Loucy (cell line): ENCODE results near the gene PDX1.
"Not testable (repeated sequence)": the region's sequence is repeated elsewhere in the genome, so short reads cannot be mapped to it uniquely, and the experiment has no call there.

Experiments used
- H2AFZ ChIP-seq: fragments of 200-600 bp; sonication (generic); 2 replicates; pipeline ENCODE4 v1.6.0; 2016; ENCODE audit warnings: antibody characterized with exemption, mild to moderate bottlenecking, low read length, moderate library complexity
- H3F3A ChIP-seq: fragments of 200-600 bp; 2 replicates; pipeline ENCODE4 v1.6.0; 2016; ENCODE audit warnings: antibody characterized with exemption, low read depth, mild to moderate bottlenecking
- H3K27me3 ChIP-seq: fragments of 200-600 bp; sonication (generic); 2 replicates; pipeline ENCODE4 v1.6.1; 2014; ENCODE audit warnings: low read length, mild to moderate bottlenecking; ENCODE audit not compliant: insufficient read depth, poor library complexity, severe bottlenecking
- H3K36me3 ChIP-seq: fragments of 200-600 bp; sonication (generic); 2 replicates; pipeline ENCODE4 v1.6.1; 2016; ENCODE audit warnings: low read length; ENCODE audit not compliant: insufficient read depth
- H3K4me1 ChIP-seq: fragments of 200-600 bp; sonication (generic); 2 replicates; pipeline ENCODE4 v1.5.1; 2014; ENCODE audit warnings: low read length, mild to moderate bottlenecking; ENCODE audit not compliant: insufficient read depth, poor library complexity, severe bottlenecking
- H3K4me2 ChIP-seq: fragments of 200-600 bp; sonication (generic); 2 replicates; pipeline ENCODE4 v1.6.0; 2014; ENCODE audit warnings: antibody characterized with exemption, low read length, low read depth, mild to moderate bottlenecking; ENCODE audit not compliant: poor library complexity, severe bottlenecking
- H3K4me3 ChIP-seq: fragments of 200-600 bp; sonication (generic); 2 replicates; pipeline ENCODE4 v1.5.1; 2014; ENCODE audit warnings: low read length, mild to moderate bottlenecking, mixed read lengths; ENCODE audit not compliant: poor library complexity, severe bottlenecking
- H3K79me2 ChIP-seq: fragments of 200-600 bp; sonication (generic); 2 replicates; pipeline ENCODE4 v1.6.1; 2014; ENCODE audit warnings: low read length; ENCODE audit not compliant: insufficient read depth
- H3K9ac ChIP-seq: fragments of 200-600 bp; sonication (generic); 2 replicates; pipeline ENCODE4 v1.6.0; 2014; ENCODE audit warnings: mild to moderate bottlenecking, low read depth, low read length, moderate library complexity; ENCODE audit not compliant: poor library complexity, severe bottlenecking
- H3K9me2 ChIP-seq: fragments of 200-600 bp; sonication (generic); replicated peaks from 2 replicates; pipeline ENCODE4 v1.6.1; 2016; ENCODE audit warnings: low read depth, low read length, mixed read lengths
- H3K9me3 ChIP-seq: fragments of 200-600 bp; sonication (generic); 2 replicates; pipeline ENCODE4 v1.6.1; 2014; ENCODE audit warnings: mild to moderate bottlenecking, antibody characterized with exemption, low read length, low read depth; ENCODE audit not compliant: insufficient read depth
- H4K20me1 ChIP-seq: fragments of 200-600 bp; sonication (generic); 2 replicates; pipeline ENCODE4 v1.6.0; 2014; ENCODE audit warnings: antibody characterized with exemption, low read length, mild to moderate bottlenecking; ENCODE audit not compliant: insufficient read depth, poor library complexity, severe bottlenecking
- CTCF ChIP-seq: fragments of 200-600 bp; sonication (generic); conservative IDR thresholded peaks from 2 replicates; pipeline ENCODE4 v1.5.1; 2014; ENCODE audit warnings: mild to moderate bottlenecking, antibody characterized with exemption, low read length
- EZH2phosphoT487 ChIP-seq: fragments of 200-600 bp; IDR thresholded peaks from 2 replicates; pipeline ENCODE4 v1.6.1; 2018; ENCODE audit warnings: antibody characterized with exemption, mild to moderate bottlenecking, moderate library complexity, borderline replicate concordance

Gene PDX1

GRCh38 chr13:27963491-27963890, 43.7 kb downstream of the PDX1 start:
- no peak overlapping the region for H3K4me3 ChIP-seq
- no peaks in the 10 kb centered on the region for H3K4me1 ChIP-seq
- H4K20me1 ChIP-seq = no peaks in the 10 kb centered on the region

DNA sequence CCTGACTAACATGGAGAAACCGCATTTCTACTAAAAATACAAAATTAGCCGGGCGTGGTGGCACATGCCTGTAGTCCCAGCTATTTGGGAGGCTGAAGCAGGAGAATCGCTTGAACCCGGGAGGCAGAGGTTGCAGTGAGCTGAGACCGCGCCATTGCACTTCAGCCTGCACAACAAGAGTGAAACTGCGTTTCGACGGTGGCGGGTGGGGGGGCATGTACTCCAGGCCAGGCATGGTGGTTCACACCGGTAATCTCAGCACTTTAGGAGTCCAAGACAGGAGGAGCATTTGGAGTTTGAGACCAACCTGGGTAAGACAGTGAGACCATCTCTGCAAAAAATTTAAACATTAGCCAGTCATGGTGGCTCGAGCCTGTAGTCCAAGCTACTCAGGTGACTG, 44.4 kb downstream of the PDX1 start:
- H3K4me3 ChIP-seq, H3K9ac ChIP-seq, H4K20me1 ChIP-seq, H3F3A ChIP-seq, H2AFZ ChIP-seq, H3K79me2 ChIP-seq, H3K9me2 ChIP-seq, H3K4me2 ChIP-seq, H3K9me3 ChIP-seq, H3K4me1 ChIP-seq, H3K36me3 ChIP-seq, H3K27me3 ChIP-seq: not testable (repeated sequence)

More at GRCh38 chr13:27963491-27963890, 43.7 kb downstream of the PDX1 start:
- Histone ChIP-seq H3K36me3 (no peaks in the 10 kb centered on the region), H3K27me3 (no peaks in the 10 kb centered on the region), H3K9me2 (no peaks in the 10 kb centered on the region), H3K9ac (no peak overlapping the region), H3F3A (no peaks in the 10 kb centered on the region), H3K4me2 (no peak overlapping the region), H2AFZ (no peak overlapping the region), H3K9me3 (no peaks in the 10 kb centered on the region), H3K79me2 (no peaks in the 10 kb centered on the region)
- no peak for TF ChIP-seq EZH2phosphoT487
- no peak for TF ChIP-seq CTCF

DNA sequence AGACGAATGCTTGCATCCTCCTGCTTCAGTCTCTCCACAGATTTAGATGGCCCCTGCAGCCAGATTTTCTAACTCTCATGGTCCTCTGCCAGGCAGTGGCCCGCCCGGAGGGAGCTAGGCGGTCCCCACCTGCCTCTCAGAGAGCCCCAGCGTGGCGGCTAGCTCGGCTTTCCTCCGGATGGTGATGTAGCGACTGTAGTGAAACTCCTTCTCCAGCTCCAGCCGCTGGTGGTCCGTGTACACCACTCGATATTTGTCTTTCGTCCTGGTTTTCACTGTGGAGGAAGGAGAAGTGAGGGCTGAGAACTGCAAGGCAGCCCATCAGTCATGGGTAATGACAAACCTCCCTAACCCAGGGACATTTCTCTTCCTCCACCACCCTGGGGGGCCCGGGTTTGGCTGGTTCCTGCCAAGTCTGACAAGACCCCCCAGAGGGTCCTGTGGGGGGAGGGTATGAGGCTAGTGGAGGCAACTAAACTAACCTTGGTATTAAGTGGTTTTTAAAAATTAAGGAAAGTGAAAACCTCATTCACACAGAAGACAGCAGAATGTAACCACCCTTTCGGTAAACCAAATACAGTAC, 45.0 kb downstream of the PDX1 start:
- Histone ChIP-seq H3K27me3 (no peaks in the 10 kb centered on the region), H3F3A (no peaks in the 10 kb centered on the region), H3K4me3 (no peak overlapping the region), H2AFZ (no peak overlapping the region), H3K4me2 (no peak overlapping the region), H3K9me3 (no peaks in the 10 kb centered on the region), H3K9me2 (no peaks in the 10 kb centered on the region), H3K9ac (no peak overlapping the region), H3K36me3 (no peaks in the 10 kb centered on the region), H4K20me1 (no peaks in the 10 kb centered on the region), H3K4me1 (no peaks in the 10 kb centered on the region), H3K79me2 (no peaks in the 10 kb centered on the region)
- TF ChIP-seq EZH2phosphoT487 (no peak), CTCF (no peak)

DNA sequence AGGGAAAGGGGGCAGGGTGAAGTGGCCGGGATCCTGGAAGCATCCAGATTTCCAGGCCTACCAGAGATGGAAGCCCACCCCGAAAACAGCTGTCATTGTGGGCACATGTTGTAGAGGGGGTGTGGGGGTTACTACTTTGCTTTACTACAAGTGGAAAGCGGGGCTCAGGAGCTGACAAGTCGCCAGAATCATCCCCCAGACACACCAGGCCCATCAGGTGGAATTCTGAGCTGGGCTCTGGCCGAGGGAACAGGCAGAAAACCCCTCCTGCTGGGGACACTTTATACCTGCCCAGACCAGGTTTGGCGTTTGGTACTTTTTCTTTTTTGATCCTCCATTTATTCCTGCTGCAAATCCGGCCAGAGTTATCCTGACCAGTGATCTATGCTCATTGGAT, 45.5 kb downstream of the PDX1 start:
- H3K27me3 ChIP-seq = no peaks in the 10 kb centered on the region
- no peaks in the 10 kb centered on the region for H3K4me1 ChIP-seq
- H3K4me2 ChIP-seq = no peak overlapping the region
- no peaks in the 10 kb centered on the region for H3F3A ChIP-seq
- no peaks in the 10 kb centered on the region for H3K9me2 ChIP-seq
- no peaks in the 10 kb centered on the region for H3K36me3 ChIP-seq
- no peaks in the 10 kb centered on the region for H3K9me3 ChIP-seq
- H4K20me1 ChIP-seq = no peaks in the 10 kb centered on the region
- H3K4me3 ChIP-seq = no peak overlapping the region
- no peak for TF ChIP-seq EZH2phosphoT487
- TF ChIP-seq CTCF = no peak
- no peak overlapping the region for H2AFZ ChIP-seq
- no peak overlapping the region for H3K9ac ChIP-seq
- no peaks in the 10 kb centered on the region for H3K79me2 ChIP-seq
